Measurements from ENCODE around the gene NCKAP5L. TPM values are rescaled to one million over a fixed set of nuclear protein-coding genes. Genes with fewer than 3 reads are reported as not detected.

The NCKAP5L gene
- total and polyA plus RNA-seq, 2 donors (not counting 1 experiment from before 2014, with no cell fraction given), result 3.9 to 14.2 TPM

DNA sequence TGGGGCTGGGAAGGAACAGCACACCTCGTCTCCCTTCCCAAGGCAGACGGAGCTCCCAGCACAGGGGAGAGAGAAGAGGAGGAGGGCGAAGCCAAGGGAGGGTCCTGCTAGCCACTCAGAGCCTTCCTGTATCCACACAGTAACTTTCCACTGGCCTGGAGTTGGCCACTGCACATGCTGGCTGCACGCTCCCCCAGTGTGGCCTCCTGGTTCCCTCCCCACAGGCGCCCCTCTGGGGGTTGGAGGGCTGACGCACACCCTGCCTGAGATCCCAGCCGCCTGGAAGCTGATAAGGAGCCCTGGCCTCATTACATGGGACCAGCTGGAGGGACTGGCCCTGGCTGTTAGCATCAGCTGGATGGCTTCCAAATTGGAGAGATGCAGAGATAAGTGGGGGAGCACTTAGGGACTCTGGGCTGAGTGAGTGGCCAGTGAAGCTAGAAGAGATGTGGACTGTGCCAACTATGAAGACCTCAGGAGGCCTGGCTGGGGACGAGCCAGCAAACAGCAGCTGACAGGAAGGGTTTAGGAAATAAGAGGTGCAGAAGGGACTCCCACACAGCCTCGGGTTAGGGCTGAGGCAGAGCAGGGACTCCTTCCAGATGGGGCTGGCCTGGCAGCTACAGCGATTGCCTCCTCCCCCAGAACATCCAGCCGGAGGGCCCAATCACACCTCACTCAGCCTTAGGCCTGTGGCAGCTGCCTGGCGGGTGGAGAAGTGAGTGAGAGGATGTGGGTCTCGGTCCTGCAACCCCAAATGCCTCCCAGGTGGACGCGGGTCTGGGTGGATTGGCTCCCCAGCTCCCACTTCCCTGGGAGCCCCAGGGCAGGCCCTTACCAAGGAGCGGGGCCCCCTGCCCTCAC lies 41.0 kb upstream of the NCKAP5L start:
- peak; percentile 98 to 99 for DNase-seq (ENCODE audit: low read depth in 2 of 2)
- Histone ChIP-seq H4K20me1 (ENCODE audit: control insufficient read depth, extremely low read depth, insufficient read depth, low read length) (no peaks in the 10 kb centered on the region), H3K4me2 (ENCODE audit: extremely low read depth, insufficient read depth, low read length) (peak overlapping the region; percentile 46), H3K36me3 (ENCODE audit: control insufficient read depth, insufficient read depth, low read length) (no peaks in the 10 kb centered on the region), H3K27me3 (ENCODE audit: control insufficient read depth, insufficient read depth, low read length) (peaks cover 17% of the 10 kb centered on the region), H3K27ac (ENCODE audit: insufficient read depth, low read length) (peak overlapping the region; percentile 38), H3K4me3 (replicated peaks in 1 of 4; ENCODE audit: control extremely low read depth in 1 of 4, insufficient read depth in 1 of 4, low read depth in 3 of 4, low read length in 4 of 4) (no peak overlapping the region), H3K9me3 (ENCODE audit: control insufficient read depth, insufficient read depth, low read depth, low read length) (no peaks in the 10 kb centered on the region), H3K9ac (ENCODE audit: insufficient read depth, low read length) (no peak overlapping the region), H3K4me1 (ENCODE audit: control insufficient read depth, extremely low read depth, insufficient read depth, low read length) (peaks cover 18% of the 10 kb centered on the region), H3K79me2 (ENCODE audit: control insufficient read depth, insufficient read depth, low read length) (no peaks in the 10 kb centered on the region), H2AFZ (ENCODE audit: low read length) (no peak overlapping the region)
- TF ChIP-seq, protein P1, sequence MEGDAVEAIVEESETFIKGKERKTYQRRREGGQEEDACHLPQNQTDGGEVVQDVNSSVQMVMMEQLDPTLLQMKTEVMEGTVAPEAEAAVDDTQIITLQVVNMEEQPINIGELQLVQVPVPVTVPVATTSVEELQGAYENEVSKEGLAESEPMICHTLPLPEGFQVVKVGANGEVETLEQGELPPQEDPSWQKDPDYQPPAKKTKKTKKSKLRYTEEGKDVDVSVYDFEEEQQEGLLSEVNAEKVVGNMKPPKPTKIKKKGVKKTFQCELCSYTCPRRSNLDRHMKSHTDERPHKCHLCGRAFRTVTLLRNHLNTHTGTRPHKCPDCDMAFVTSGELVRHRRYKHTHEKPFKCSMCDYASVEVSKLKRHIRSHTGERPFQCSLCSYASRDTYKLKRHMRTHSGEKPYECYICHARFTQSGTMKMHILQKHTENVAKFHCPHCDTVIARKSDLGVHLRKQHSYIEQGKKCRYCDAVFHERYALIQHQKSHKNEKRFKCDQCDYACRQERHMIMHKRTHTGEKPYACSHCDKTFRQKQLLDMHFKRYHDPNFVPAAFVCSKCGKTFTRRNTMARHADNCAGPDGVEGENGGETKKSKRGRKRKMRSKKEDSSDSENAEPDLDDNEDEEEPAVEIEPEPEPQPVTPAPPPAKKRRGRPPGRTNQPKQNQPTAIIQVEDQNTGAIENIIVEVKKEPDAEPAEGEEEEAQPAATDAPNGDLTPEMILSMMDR (conservative IDR thresholded peaks at IDR 0.05 in 1 of 2, IDR thresholded peaks at IDR 0.05 in 1 of 2; ENCODE audit: low read depth in 1 of 2, low read length in 2 of 2), result no peak
- TF ChIP-seq EZH2 (IDR thresholded peaks at IDR 0.05; ENCODE audit: low read length, missing control alignments), result no peak

DNA sequence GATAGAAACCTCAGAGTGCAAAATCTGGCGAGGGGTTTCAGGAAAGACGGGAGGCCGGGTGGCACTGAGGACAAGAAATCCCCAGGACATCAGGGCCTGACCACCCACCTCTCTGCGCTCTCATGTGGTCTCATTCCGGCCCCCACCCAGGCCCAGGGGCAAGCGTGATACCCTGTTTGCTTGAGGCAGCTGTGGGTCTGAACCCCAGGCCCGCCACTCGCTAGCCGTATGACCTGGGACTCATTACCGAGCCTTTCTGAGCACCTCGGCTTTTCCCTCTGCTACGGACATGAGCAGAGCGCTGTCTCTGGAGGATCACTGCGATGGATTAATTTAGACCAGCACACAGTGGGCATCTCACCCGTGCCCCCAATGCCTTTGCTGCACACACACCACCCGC lies 40.2 kb upstream of the NCKAP5L start:
- no peak for DNase-seq (ENCODE audit: low read depth in 2 of 2)

More for the DNA sequence above, 40.2 kb upstream of the NCKAP5L start:
- TF ChIP-seq, protein P1 (conservative IDR thresholded peaks at IDR 0.05 in 1 of 2, IDR thresholded peaks at IDR 0.05 in 1 of 2; ENCODE audit: low read depth in 1 of 2, low read length in 2 of 2), result no peak
- peak; percentile 55 for TF ChIP-seq EZH2 (IDR thresholded peaks at IDR 0.05; ENCODE audit: low read length, missing control alignments)
- Histone ChIP-seq H3K27me3 (ENCODE audit: control insufficient read depth, insufficient read depth, low read length) (peaks cover 21% of the 10 kb centered on the region), H3K4me2 (ENCODE audit: extremely low read depth, insufficient read depth, low read length) (no peak overlapping the region), H4K20me1 (ENCODE audit: control insufficient read depth, extremely low read depth, insufficient read depth, low read length) (no peaks in the 10 kb centered on the region), H3K36me3 (ENCODE audit: control insufficient read depth, insufficient read depth, low read length) (no peaks in the 10 kb centered on the region), H3K4me1 (ENCODE audit: control insufficient read depth, extremely low read depth, insufficient read depth, low read length) (peaks cover 18% of the 10 kb centered on the region), H3K27ac (ENCODE audit: insufficient read depth, low read length) (peak overlapping the region; percentile 38), H3K9me3 (ENCODE audit: control insufficient read depth, insufficient read depth, low read depth, low read length) (no peaks in the 10 kb centered on the region), H3K9ac (ENCODE audit: insufficient read depth, low read length) (no peak overlapping the region), H3K79me2 (ENCODE audit: control insufficient read depth, insufficient read depth, low read length) (no peaks in the 10 kb centered on the region), H3K4me3 (replicated peaks in 1 of 4; ENCODE audit: control extremely low read depth in 1 of 4, insufficient read depth in 1 of 4, low read depth in 3 of 4, low read length in 4 of 4) (no peak overlapping the region), H2AFZ (ENCODE audit: low read length) (no peak overlapping the region)

Measured in fibroblast of lung (primary cell).